Measurements from ENCODE around the gene SULT1E1. TPM values are rescaled to one million over a fixed set of nuclear protein-coding genes. Genes with fewer than 3 reads are reported as not detected.

The SULT1E1 gene
- total RNA-seq, 1 donor from 2014 or later, result not detected

- DNase-seq (ENCODE audit: low read depth), result no peak
These were observed 60.6 kb downstream of the SULT1E1 start for GRCh38 chr4:69799337-69799736.

DNA sequence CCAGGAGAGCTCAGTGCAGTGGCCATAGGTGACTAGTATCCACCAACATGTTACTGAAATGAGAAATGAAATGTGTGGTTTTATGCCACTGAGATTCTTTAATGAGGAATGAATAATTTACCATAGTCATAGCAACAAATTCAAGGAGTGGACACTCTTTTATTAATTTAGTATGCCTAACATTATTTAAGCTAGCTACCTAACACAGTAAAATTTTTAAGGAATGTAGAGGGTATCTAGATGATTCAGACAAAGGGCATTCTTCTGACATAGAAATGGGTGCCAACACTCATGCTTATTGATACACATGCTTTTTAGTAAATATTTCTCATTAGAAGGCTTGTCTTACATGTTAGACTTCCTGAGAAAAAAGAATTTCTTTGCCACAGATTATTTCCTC lies 66.2 kb downstream of the SULT1E1 start:
- no peak for DNase-seq (ENCODE audit: low read depth)

Other genes starting within 250 kb of the SULT1E1 start
- gene UGT2A2, start 220.5 kb downstream of the SULT1E1 start, total RNA-seq, result not detected in 2 replicates
- gene UGT2A1, start 206.9 kb downstream of the SULT1E1 start, total RNA-seq, result not detected in 2 replicates
- under 0.01 TPM in 1 of 2 replicates, not detected in the other for gene SULT1B1, start 99.5 kb downstream of the SULT1E1 start, total RNA-seq
- gene CSN1S1, start 70.9 kb upstream of the SULT1E1 start, total RNA-seq, result not detected in 2 replicates
- gene CSN2, start 105.6 kb upstream of the SULT1E1 start, total RNA-seq, result not detected in 2 replicates
- gene STATH, start 135.8 kb upstream of the SULT1E1 start, total RNA-seq, result not detected in 2 replicates
- gene HTN3, start 168.3 kb upstream of the SULT1E1 start, total RNA-seq, result not detected in 2 replicates
- gene HTN1, start 190.3 kb upstream of the SULT1E1 start, total RNA-seq, result not detected in 2 replicates

Data from myocyte (in vitro differentiated cells).